Measurements from ENCODE around the gene ACLY.
"Not testable (repeated sequence)": the region's sequence is repeated elsewhere in the genome, so short reads cannot be mapped to it uniquely, and the experiment has no call there.

- TF ChIP-seq CTCF, POLR2A, POLR2AphosphoS5 (IDR thresholded peaks at IDR 0.05): not testable (repeated sequence)
These were observed 12.0 kb upstream of the ACLY start for GRCh38 chr17:41930833-41931156.

Data from suprapubic skin (tissue), 4 donors.